Pancreas (tissue), 10 donors: ENCODE data around the gene PLEKHA1. TPM values are rescaled to one million over a fixed set of nuclear protein-coding genes. Genes with fewer than 3 reads are reported as not detected.

Experiments used
- ATAC-seq, 4 donors: fragments of 200-7000 bp; cut with Tn5 transposase; one replicate each; pipeline versions ENCODE4 v1.8.0 to v1.9.1; 2020; ENCODE audit warnings: mild to moderate bottlenecking in 4 of 4, moderate library complexity in 4 of 4
- DNase-seq, 6 donors: peaks; one replicate each; pipeline ENCODE4 v3.0.0-alpha.2; 2020
- FAIRE-seq: peaks from 2 replicates; lab custom pipeline; 2012; peaks lifted over from hg19 to GRCh38; lab: Jason Lieb, UNC
- H3K27ac ChIP-seq, 4 donors: fragments of 200-600 bp; sonication (generic); 1 replicate in 3 of 4; 2 replicates in 1 of 4; pipeline versions ENCODE4 v1.5.0 to v1.8.0; 2020
- H3K27me3 ChIP-seq, 4 donors: fragments of 200-600 bp; one replicate each; pipeline ENCODE4 v1.8.0; 2021
- H3K36me3 ChIP-seq, 3 donors: fragments of 200-600 bp; sonication (generic) in 1 of 3; one replicate each; pipeline versions ENCODE4 v1.5.0 to v1.8.0; 2020 to 2021
- H3K4me1 ChIP-seq, 3 donors: fragments of 200-600 bp; one replicate each; pipeline ENCODE4 v1.8.0; 2021
- H3K4me3 ChIP-seq, 4 donors: fragments of 200-600 bp; sonication (generic) in 2 of 4; one replicate each; pipeline versions ENCODE4 v1.5.0 to v1.8.0; 2020 to 2021
- H3K9me3 ChIP-seq, 4 donors: fragments of 200-600 bp; one replicate each; pipeline ENCODE4 v1.8.0; 2021
- WGBS, 2 donors: extraction: QIAGEN DNeasy Blood & Tissue Kit; methylation state at CpG; one replicate each; pipeline ENCODE4 v1.1.7; 2013; 5-methylcytosine and 5-hydroxymethylcytosine counted together
- intact Hi-C, 3 donors: fragments of 100-400 bp; cut with DNase I; formaldehyde crosslinking; loops; one replicate each; pipeline versions ENCODE4 v1.11.1 to v1.14.2; 2022
- polyA plus RNA-seq, 2 donors: library from polyadenylated mRNA; stranded (reverse); fragments of 200-250 nt; gene quantifications; one replicate each; pipeline ENCODE4 v1.2.3, GENCODE V29; 2013
- total RNA-seq, 6 donors: library from RNA; stranded (reverse); fragmentation: NEBNext Ultra II Directional in 4 of 6; extraction: Animal tissue kit (Norgen Biotek cat#: 25700) in 4 of 6; gene quantifications; one replicate each; pipeline versions ENCODE4 v1.2.1 to v1.2.4, GENCODE V29; 2021 to 2023
- TF ChIP-seq, protein P1 (sequence below), 4 donors: fragments of 200-600 bp; sonication (generic) in 3 of 4; IDR thresholded peaks; one replicate each; pipeline versions ENCODE4 v1.5.0 to v1.8.0; 2021; ENCODE audit warnings: antibody characterized with exemption in 4 of 4
- donor health status: healthy with polysubstance abuse.
- donor health status: DM: no; HTN: no; CAD: no; lungs with moderate emphysema.
- donor health status: DM: no; HTN: no; CAD: no.
- donor health status: control.
- donor health status: control.
- donor health status: Bipolar disorder and iron deficiency.
- donor health status: DM: yes; HTN: yes; CAD: no.
- donor health status: DM: no; HTN: no; CAD: no.
- donor health status: DM: no; HTN: no; CAD: no.
- donor health status: DM: yes; HTN: yes; CAD: no.

Gene PLEKHA1
- total and polyA plus RNA-seq, 8 donors, result 8.8 to 31.6 (median 20.4) TPM

DNA sequence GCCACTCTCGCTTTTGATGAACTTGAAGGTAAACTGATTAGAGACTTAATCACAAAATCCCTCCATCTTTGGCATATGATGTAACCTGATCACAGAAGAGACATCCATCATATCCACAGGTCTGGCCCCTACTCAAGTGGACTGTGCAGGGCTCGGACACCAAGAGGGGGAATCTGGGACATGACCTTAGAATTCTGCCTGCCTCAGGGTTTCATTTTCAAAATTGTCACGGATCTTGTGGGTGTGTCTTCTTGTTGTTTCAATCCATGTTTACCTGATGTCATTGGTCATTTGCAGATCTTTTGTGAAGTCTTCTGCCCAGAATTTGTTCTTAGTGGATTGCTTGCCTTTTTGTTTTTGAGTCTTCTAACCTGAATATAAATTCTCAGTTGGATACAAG is 74.1 kb downstream of the PLEKHA1 start:
- Histone ChIP-seq H3K36me3 (no peaks in the 10 kb centered on the region), H3K27ac (no peak overlapping the region), H3K4me3 (no peak overlapping the region), H3K4me1 (no peaks in the 10 kb centered on the region), H3K9me3 (no peaks in the 10 kb centered on the region), H3K27me3 (no peaks in the 10 kb centered on the region)
- no peak for DNase-seq
- TF ChIP-seq, protein P1, sequence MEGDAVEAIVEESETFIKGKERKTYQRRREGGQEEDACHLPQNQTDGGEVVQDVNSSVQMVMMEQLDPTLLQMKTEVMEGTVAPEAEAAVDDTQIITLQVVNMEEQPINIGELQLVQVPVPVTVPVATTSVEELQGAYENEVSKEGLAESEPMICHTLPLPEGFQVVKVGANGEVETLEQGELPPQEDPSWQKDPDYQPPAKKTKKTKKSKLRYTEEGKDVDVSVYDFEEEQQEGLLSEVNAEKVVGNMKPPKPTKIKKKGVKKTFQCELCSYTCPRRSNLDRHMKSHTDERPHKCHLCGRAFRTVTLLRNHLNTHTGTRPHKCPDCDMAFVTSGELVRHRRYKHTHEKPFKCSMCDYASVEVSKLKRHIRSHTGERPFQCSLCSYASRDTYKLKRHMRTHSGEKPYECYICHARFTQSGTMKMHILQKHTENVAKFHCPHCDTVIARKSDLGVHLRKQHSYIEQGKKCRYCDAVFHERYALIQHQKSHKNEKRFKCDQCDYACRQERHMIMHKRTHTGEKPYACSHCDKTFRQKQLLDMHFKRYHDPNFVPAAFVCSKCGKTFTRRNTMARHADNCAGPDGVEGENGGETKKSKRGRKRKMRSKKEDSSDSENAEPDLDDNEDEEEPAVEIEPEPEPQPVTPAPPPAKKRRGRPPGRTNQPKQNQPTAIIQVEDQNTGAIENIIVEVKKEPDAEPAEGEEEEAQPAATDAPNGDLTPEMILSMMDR (IDR thresholded peaks at IDR 0.05), result no peak
- no peak for FAIRE-seq
- intact Hi-C loops, result no loop called here
- no peak for ATAC-seq
- WGBS, 2 donors, result 87 to 88% methylated on average over 3 of the region's 3 CpGs

DNA sequence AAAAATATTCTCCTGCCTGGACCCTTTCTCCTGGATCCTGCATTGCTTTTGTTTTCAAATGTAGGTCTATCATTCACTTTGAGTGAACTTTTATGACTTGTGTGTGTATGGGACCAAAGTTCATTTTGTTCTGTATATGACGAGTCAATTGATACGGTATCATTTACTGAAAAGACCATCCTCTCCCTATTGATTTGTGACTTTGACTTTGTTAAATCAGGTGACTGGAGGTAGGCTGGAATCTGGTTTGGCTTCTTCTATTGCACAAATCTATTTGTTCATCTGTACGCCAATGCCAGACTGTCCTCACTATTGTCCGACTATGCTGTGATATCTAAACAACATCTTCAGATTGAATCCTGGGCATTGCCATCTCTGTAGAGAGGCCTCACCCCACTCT is 74.6 kb downstream of the PLEKHA1 start:
- FAIRE-seq (no peak), ATAC-seq (no peak)
- TF ChIP-seq, protein P1 (IDR thresholded peaks at IDR 0.05), result no peak

DNA sequence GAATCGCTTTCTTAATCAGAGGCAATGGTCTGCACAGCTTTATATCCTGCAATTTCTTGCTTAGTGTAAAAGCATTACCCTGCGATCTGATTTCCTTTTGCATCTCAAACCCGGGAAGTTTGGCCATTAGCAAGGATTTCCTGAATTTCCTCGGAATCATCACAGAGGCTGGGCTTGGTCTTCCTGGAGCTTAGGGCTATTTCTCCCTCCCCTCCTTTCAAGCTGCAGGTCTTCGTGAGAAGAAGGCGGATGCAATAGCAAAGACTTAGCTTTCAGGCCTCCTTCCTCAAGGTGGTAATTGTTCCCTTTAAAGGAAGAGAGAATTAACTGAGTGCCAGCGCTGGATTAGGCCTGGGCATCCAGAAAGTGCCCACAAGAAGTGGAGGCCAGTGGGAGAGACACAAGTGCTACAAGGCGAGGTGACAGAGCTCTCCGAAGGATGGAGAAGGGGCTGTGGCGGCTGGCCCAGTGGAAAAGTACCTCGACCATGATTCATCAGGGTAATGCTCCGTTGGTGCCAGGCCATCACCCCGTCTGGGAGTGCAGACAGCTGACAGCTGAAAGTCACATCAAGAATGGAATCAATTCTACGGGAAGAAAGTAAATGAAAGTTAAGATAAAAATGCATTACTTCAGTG is 76.0 kb downstream of the PLEKHA1 start:
- FAIRE-seq, result no peak
- no peak for ATAC-seq
- Histone ChIP-seq H3K9me3 (no peaks in the 10 kb centered on the region), H3K27ac (no peak overlapping the region), H3K27me3 (no peaks in the 10 kb centered on the region), H3K36me3 (no peaks in the 10 kb centered on the region), H3K4me1 (no peaks in the 10 kb centered on the region), H3K4me3 (no peak overlapping the region)
- WGBS, 2 donors, result 74 to 76% methylated on average over 14 of the region's 14 CpGs
- TF ChIP-seq, protein P1 (IDR thresholded peaks at IDR 0.05), result no peak
- DNase-seq, result no peak
- intact Hi-C loops, result no loop called here

More for the DNA sequence above, 74.6 kb downstream of the PLEKHA1 start:
- Histone ChIP-seq H3K27me3 (no peaks in the 10 kb centered on the region), H3K36me3 (no peaks in the 10 kb centered on the region), H3K27ac (no peak overlapping the region), H3K4me3 (no peak overlapping the region), H3K9me3 (no peaks in the 10 kb centered on the region), H3K4me1 (no peaks in the 10 kb centered on the region)
- 71 to 75% methylated on average over 4 of the region's 4 CpGs for WGBS, 2 donors
- no peak for DNase-seq
- intact Hi-C loops, result no loop called here

DNA sequence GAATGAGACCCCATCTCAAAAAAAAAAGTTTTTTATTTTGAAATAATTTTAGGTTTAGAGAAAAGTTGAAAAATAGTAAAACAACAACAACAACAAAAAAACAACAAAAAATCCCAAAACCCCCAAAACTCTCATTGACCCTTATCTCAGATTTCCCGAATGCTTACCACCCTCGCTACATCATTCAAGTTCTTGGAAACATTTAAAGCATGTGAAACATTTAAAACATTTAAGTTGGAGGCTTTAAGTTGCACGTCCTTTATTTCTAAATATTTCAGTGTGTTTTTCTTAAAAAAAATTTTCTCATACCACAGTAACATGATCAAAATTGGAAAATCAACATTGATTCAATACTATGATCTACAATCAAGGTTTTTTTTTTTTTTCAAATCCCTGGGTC is 79.6 kb downstream of the PLEKHA1 start:
- no peak for FAIRE-seq
- WGBS, 2 donors, result 87 to 88% methylated on average over 3 of the region's 3 CpGs
- no peak overlapping the region for H3K4me3 ChIP-seq
- H3K4me1 ChIP-seq, result no peaks in the 10 kb centered on the region
- intact Hi-C loops, result no loop called here
- H3K27me3 ChIP-seq, result no peaks in the 10 kb centered on the region
- TF ChIP-seq, protein P1 (IDR thresholded peaks at IDR 0.05), result no peak
- H3K9me3 ChIP-seq, result no peaks in the 10 kb centered on the region
- ATAC-seq, result no peak
- no peak overlapping the region for H3K27ac ChIP-seq
- H3K36me3 ChIP-seq, result no peaks in the 10 kb centered on the region
- DNase-seq, result no peak

DNA sequence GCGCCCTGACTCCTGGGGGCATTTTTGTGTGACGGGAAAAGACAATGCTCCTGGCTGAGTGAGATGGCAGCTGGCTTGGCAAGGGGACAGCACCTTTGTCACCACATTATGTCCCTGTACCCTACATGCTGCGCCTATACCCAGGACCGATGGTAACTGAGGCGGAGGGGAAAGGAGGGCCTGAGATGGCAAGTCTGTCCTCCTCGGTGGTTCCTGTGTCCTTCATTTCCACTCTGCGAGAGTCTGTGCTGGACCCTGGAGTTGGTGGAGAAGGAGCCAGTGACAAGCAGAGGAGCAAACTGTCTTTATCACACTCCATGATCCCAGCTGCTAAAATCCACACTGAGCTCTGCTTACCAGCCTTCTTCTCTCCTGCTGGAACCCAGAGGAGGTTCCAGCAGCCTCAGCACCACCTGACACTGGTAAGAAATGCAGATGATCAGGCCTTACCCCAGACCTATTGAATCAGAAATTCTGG is 80.1 kb downstream of the PLEKHA1 start, which contains the start of gene ARMS2:
ARMS2 (plus strand) TSS at position 51 of the 478 bp plus-strand sequence; CDS start at position 126, 75 bp downstream.
- no peaks in the 10 kb centered on the region for H3K27me3 ChIP-seq
- H3K4me1 ChIP-seq, result no peaks in the 10 kb centered on the region
- H3K9me3 ChIP-seq, result no peaks in the 10 kb centered on the region
- ATAC-seq (no peak), DNase-seq (no peak), FAIRE-seq (no peak)
- no peak within 1 kb of the TSS for H3K4me3 ChIP-seq
- TF ChIP-seq, protein P1 (IDR thresholded peaks at IDR 0.05), result no peak
- H3K36me3 ChIP-seq, result no peaks in the 10 kb centered on the region
- H3K27ac ChIP-seq, result no peak within 1 kb of the TSS
- WGBS, 2 donors, result 70 to 79% methylated on average over 7 of the region's 7 CpGs
- intact Hi-C loops, result no loop called here
